Naive thymus-derived CD4-positive, alpha-beta T cell (primary cell): Measurements from ENCODE around the gene CCDC181. TPM values are rescaled to one million over a fixed set of nuclear protein-coding genes. Genes with fewer than 3 reads are reported as not detected.

ENCODE experiments used
- ATAC-seq: fragments of 150-1000 bp; cut with Tn5 transposase; 2 replicates; pipeline ENCODE4 v1.10.0; 2021; ENCODE audit warnings: mild to moderate bottlenecking, moderate library complexity
- CTCF ChIA-PET: fragments of 350-600 bp; sonication (Branson Sonifier 250); formaldehyde crosslinking; loops from one replicate; lab custom pipeline; 2021; ENCODE audit warnings: antibody characterized with exemption; lab: Charles Lee
- POLR2A ChIA-PET: fragments of 350-600 bp; sonication (Branson Sonifier 250); formaldehyde crosslinking; loops from one replicate; lab custom pipeline; 2021; ENCODE audit warnings: antibody characterized with exemption, inconsistent platforms; lab: Charles Lee
- DNase-seq, 9 donors: peaks; one replicate each; pipeline versions ENCODE4 v3.0.0 to v3.0.0-alpha.2; 2020 to 2022; ENCODE audit warnings: mixed read lengths in 1 of 9
- H3K27ac ChIP-seq: one replicate; pipeline ENCODE4 v1.7.0; 2013; ENCODE audit warnings: mild to moderate bottlenecking, low read depth, low read length, moderate library complexity
- H3K27me3 ChIP-seq, 2 donors: one replicate each; pipeline ENCODE4 v1.7.0; 2013; ENCODE audit warnings: low read length in 2 of 2, mild to moderate bottlenecking in 2 of 2, moderate library complexity in 2 of 2; ENCODE audit not compliant: control insufficient read depth in 2 of 2, insufficient read depth in 2 of 2
- H3K36me3 ChIP-seq, 3 experiments: 1 replicate in 2 of 3; 2 replicates in 1 of 3; pipeline ENCODE4 v1.7.0; 2013; ENCODE audit warnings: low read length in 3 of 3, mild to moderate bottlenecking in 3 of 3, moderate library complexity in 1 of 3; ENCODE audit not compliant: insufficient read depth in 3 of 3, control insufficient read depth in 2 of 3
- H3K4me1 ChIP-seq, 2 donors: one replicate each; pipeline ENCODE4 v1.7.0; 2013; ENCODE audit warnings: low read length in 2 of 2, mild to moderate bottlenecking in 2 of 2, moderate library complexity in 1 of 2; ENCODE audit not compliant: control insufficient read depth in 2 of 2, insufficient read depth in 2 of 2
- H3K4me3 ChIP-seq: 2 replicates; pipeline ENCODE4 v1.7.0; 2013; ENCODE audit warnings: mild to moderate bottlenecking, low read length
- H3K9me3 ChIP-seq, 3 experiments: 1 replicate in 2 of 3; 2 replicates in 1 of 3; pipeline ENCODE4 v1.7.0; 2013; ENCODE audit warnings: low read length in 3 of 3; ENCODE audit not compliant: control insufficient read depth in 2 of 3
- H3K27ac Mint-ChIP-seq, 9 donors: one replicate each; pipeline ENCODE4 v1.8.0; 2020 to 2022; ENCODE audit warnings: mixed read lengths in 9 of 9, mild to moderate bottlenecking in 8 of 9, moderate library complexity in 5 of 9, inconsistent platforms in 2 of 9
- H3K27me3 Mint-ChIP-seq, 5 donors: one replicate each; pipeline ENCODE4 v1.8.0; 2021 to 2022; ENCODE audit warnings: mixed read lengths in 5 of 5, mild to moderate bottlenecking in 1 of 5
- H3K36me3 Mint-ChIP-seq, 5 donors: one replicate each; pipeline ENCODE4 v1.8.0; 2020 to 2022; ENCODE audit warnings: mixed read lengths in 5 of 5, mild to moderate bottlenecking in 3 of 5, inconsistent platforms in 1 of 5
- H3K4me1 Mint-ChIP-seq, 7 donors: one replicate each; pipeline ENCODE4 v1.8.0; 2020 to 2022; ENCODE audit warnings: mixed read lengths in 7 of 7, mild to moderate bottlenecking in 3 of 7, inconsistent platforms in 1 of 7
- H3K4me3 Mint-ChIP-seq, 10 donors: one replicate each; pipeline ENCODE4 v1.8.0; 2020 to 2022; ENCODE audit warnings: mild to moderate bottlenecking in 10 of 10, mixed read lengths in 10 of 10, moderate library complexity in 6 of 10, inconsistent platforms in 2 of 10
- H3K9me3 Mint-ChIP-seq, 11 donors: one replicate each; pipeline ENCODE4 v1.8.0; 2020 to 2022; ENCODE audit warnings: mixed read lengths in 11 of 11, mild to moderate bottlenecking in 4 of 11, inconsistent platforms in 1 of 11, moderate library complexity in 1 of 11
- intact Hi-C, 2 donors: fragments of 100-400 bp; cut with micrococcal nuclease; formaldehyde crosslinking; loops; one replicate each; pipeline ENCODE4 v1.15.1; 2023
- polyA plus RNA-seq, 2 donors: library from polyadenylated mRNA; unstranded; fragments of 300-500 nt; fragmentation: Illumina TruSeq; gene quantifications; one replicate each; pipeline ENCODE4 v1.2.3, GENCODE V29; 2021
- total RNA-seq, 6 experiments: library from RNA in 5 of 6; stranded (reverse) in 5 of 6; gene quantifications; 1 replicate in 5 of 6; 2 replicates in 1 of 6; pipeline ENCODE4 v1.2.3 and lab custom pipeline; 2021 to 2026

Gene CCDC181
- total and polyA plus RNA-seq, 7 experiments from 2014 or later: not detected

DNA sequence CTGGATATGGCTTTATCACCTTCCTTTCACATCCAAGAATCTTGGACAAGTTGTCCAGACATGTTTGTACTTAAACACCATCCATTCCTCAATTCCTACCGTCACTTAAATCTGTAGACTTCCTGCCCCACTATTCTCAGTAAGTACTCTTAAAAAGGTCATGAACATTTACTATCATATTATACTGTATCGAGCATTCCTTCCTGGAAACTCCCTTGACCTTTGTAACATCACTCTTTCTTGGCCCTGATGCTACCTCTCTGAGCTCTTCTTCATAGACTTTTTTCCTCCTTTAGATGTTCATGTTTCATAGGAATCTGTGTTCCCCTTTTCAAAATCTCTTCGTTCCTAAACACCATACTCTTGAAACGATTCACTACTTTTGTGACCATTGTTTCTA, 43.8 kb downstream of the CCDC181 start:
- POLR2A ChIA-PET: no interaction called here
- Mint-ChIP-seq H3K27ac (no peak overlapping the region), H3K4me1 (peaks cover 0 to 5% (median 2%) of the 10 kb centered on the region in 7 donors), H3K27me3 (no peaks in the 10 kb centered on the region), H3K4me3 (no peak overlapping the region), H3K36me3 (peaks cover 17 to 49% (median 28%) of the 10 kb centered on the region in 5 donors), H3K9me3 (no peaks in the 10 kb centered on the region)
- no peak for ATAC-seq
- CTCF ChIA-PET: no interaction called here
- Histone ChIP-seq H3K4me3 (no peak overlapping the region), H3K4me1 (no peaks in the 10 kb centered on the region), H3K27me3 (no peaks in the 10 kb centered on the region), H3K36me3 (peaks cover 12 to 64% (median 16%) of the 10 kb centered on the region in 3 experiments), H3K27ac (no peak overlapping the region), H3K9me3 (no peaks in the 10 kb centered on the region)
- intact Hi-C loops: no loop called here
- DNase-seq: no peak

GRCh38 chr1:169381162-169381561, 46.1 kb downstream of the CCDC181 start:
- Mint-ChIP-seq H3K4me3 (no peak overlapping the region), H3K27ac (peak overlapping the region in 2 of 9 donors; percentile 4 to 11), H3K9me3 (no peaks in the 10 kb centered on the region), H3K4me1 (peaks cover 0 to 13% (median 2%) of the 10 kb centered on the region in 7 donors), H3K36me3 (peaks cover 14 to 52% (median 31%) of the 10 kb centered on the region in 5 donors), H3K27me3 (no peaks in the 10 kb centered on the region)
- peaks cover 16 to 72% (median 18%) of the 10 kb centered on the region in 3 experiments for H3K36me3 ChIP-seq
- no peaks in the 10 kb centered on the region for H3K9me3 ChIP-seq
- H3K27me3 ChIP-seq: no peaks in the 10 kb centered on the region
- H3K4me1 ChIP-seq: no peaks in the 10 kb centered on the region
- intact Hi-C loops: no loop called here
- no peak overlapping the region for H3K27ac ChIP-seq
- no peak overlapping the region for H3K4me3 ChIP-seq
- no peak for ATAC-seq
- POLR2A ChIA-PET: no interaction called here
- CTCF ChIA-PET: no interaction called here
- DNase-seq: no peak

- peak in 4 of 9 donors; percentile 19 to 49 (median 24) for DNase-seq
- ChIA-PET POLR2A (no interaction called here), CTCF (no interaction called here)
- H3K4me1 Mint-ChIP-seq: peaks cover 12 to 34% (median 26%) of the 10 kb centered on the region in 7 donors
- H3K4me3 ChIP-seq: no peak overlapping the region
- no peak for ATAC-seq
- no peaks in the 10 kb centered on the region for H3K9me3 ChIP-seq
- H3K27ac ChIP-seq: peak overlapping the region; percentile 27
- H3K36me3 ChIP-seq: peaks cover 0 to 11% (median 0%) of the 10 kb centered on the region in 3 experiments
- peak overlapping the region in 3 of 9 donors; percentile 38 to 72 (median 42) for H3K27ac Mint-ChIP-seq
- no peaks in the 10 kb centered on the region for H3K27me3 ChIP-seq
- H3K4me1 ChIP-seq: peaks cover 4 to 14% of the 10 kb centered on the region in 2 donors
- intact Hi-C loops: loop anchor here in 1 of 2 donors (5.0 kb wide), 1 partner anchor 216 kb away; the partner anchor contains the start of gene F5
- peak overlapping the region in 4 of 10 donors; percentile 23 to 76 (median 52) for H3K4me3 Mint-ChIP-seq
- H3K36me3 Mint-ChIP-seq: peaks cover 2 to 25% (median 21%) of the 10 kb centered on the region in 5 donors
- no peaks in the 10 kb centered on the region for H3K27me3 Mint-ChIP-seq
- no peaks in the 10 kb centered on the region for H3K9me3 Mint-ChIP-seq
Measured at GRCh38 chr1:169371404-169371803, 55.9 kb downstream of the CCDC181 start.

DNA sequence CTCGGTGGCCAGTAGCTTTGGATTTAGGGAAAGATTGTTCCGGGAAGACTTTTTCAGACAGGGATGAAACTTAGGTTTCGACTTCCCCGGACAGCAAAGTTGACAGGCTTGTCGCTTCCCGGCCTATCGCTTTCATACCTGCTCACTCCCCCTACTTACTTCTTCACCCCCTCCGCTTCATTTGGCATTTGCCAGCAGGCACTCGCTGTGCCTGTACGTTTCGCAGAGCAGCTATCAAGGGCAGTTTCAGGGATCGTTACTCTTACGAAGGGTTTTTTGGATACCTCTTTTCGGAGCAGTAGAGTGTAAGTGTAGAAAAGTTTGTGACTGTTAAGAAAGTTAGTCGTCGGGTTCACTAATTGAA, 58.9 kb downstream of the CCDC181 start:
- Histone ChIP-seq H3K9me3 (no peaks in the 10 kb centered on the region), H3K27ac (peak overlapping the region; percentile 85), H3K4me3 (peak overlapping the region; percentile 87), H3K27me3 (no peaks in the 10 kb centered on the region), H3K36me3 (peaks cover 0 to 5% (median 0%) of the 10 kb centered on the region in 3 experiments), H3K4me1 (peaks cover 4 to 14% of the 10 kb centered on the region in 2 donors)
- H3K9me3 Mint-ChIP-seq: peaks cover 0 to 5% (median 0%) of the 10 kb centered on the region in 11 donors
- ATAC-seq (no peak), DNase-seq (peak in 7 of 9 donors; percentile 7 to 45 (median 22))
- H3K27ac Mint-ChIP-seq: no peak overlapping the region
- peaks cover 0 to 35% (median 16%) of the 10 kb centered on the region in 5 donors for H3K36me3 Mint-ChIP-seq
- no peaks in the 10 kb centered on the region for H3K27me3 Mint-ChIP-seq
- CTCF ChIA-PET: interaction anchor here (0.5 to 1.5 kb wide), 4 partner anchors 20 to 928 kb away, joined by 3 read pairs; no protein-coding TSS in a partner anchor
- peaks cover 21 to 46% (median 33%) of the 10 kb centered on the region in 7 donors for H3K4me1 Mint-ChIP-seq
- H3K4me3 Mint-ChIP-seq: no peak overlapping the region
- POLR2A ChIA-PET: interaction anchor here (0.9 to 1.3 kb wide), 5 partner anchors 18 to 1025 kb away, joined by 4 to 7 read pairs (median 5); partner anchors contain the start of gene SCYL3
- intact Hi-C loops: loop anchor here (1.0 to 10.0 kb wide), 17 partner anchors 58 to 1946 kb away; partner anchors contain the start of genes ATP1B1 (in 1 of the 2), CCDC181 (in 1 of the 2), FMO4 (in 1 of the 2) and GORAB (in 1 of the 2)

DNA sequence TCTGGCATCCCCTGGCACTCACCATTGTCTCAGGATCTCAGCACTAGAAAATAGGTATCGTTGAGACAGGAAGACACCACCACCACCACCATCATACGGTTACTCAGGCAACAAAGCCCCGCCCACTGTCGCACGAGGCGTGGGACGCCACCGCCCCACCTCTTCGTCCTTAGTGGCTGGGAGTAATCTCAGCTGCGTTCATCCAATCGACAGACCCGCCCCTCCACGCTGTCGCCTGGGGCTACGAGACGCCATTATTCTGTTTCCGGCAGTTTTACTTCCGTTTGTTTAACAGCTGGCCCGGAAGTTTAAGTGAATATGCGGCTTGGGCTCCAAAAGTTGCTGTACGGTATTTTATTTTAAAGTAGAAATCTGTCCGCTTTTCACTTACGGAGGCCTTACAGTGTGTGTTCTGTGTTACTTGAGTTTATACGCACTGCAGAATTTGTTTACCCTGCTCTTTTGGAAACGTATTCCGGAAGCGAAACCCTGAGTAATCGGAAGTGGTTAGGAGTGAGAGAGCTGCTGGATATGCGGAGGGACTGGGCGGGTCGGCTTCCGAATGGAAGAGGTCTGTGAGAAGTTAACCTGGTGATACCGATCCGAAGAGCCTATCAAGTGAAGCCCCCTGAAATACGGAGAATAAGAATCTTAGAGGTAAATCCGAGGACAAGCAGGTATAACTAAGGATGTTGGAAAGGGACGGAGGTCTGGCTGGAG, 59.4 kb downstream of the CCDC181 start, which contains the start of the genes BLZF1 and NME7:
TSS of gene BLZF1 (plus strand) at position 510 of the 720 bp plus-strand sequence. CDS start 1,328 bp downstream, outside the sequence.
TSS of gene NME7 (minus strand) at position 112 of the 720 bp plus-strand sequence. CDS start at position 25, 87 bp downstream.
- peaks cover 0 to 5% (median 0%) of the 10 kb centered on the region in 3 experiments for H3K36me3 ChIP-seq
- DNase-seq: peak; percentile 91 to 99 (median 98)
- Mint-ChIP-seq H3K27ac (peak within 1 kb of the TSS in 2 of 9 donors; percentile 73 to 78), H3K36me3 (peaks cover 0 to 31% (median 11%) of the 10 kb centered on the region in 5 donors), H3K4me1 (peaks cover 20 to 47% (median 29%) of the 10 kb centered on the region in 7 donors), H3K4me3 (peak within 1 kb of the TSS in 3 of 10 donors; percentile 19 to 72 (median 71)), H3K27me3 (no peaks in the 10 kb centered on the region), H3K9me3 (peaks cover 0 to 5% (median 0%) of the 10 kb centered on the region in 11 donors)
- H3K4me3 ChIP-seq: peak within 1 kb of the TSS; percentile 87
- H3K4me1 ChIP-seq: peaks cover 4 to 14% of the 10 kb centered on the region in 2 donors
- intact Hi-C loops: loop anchor here (1.0 to 10.0 kb wide), 27 partner anchors 59 to 1947 kb away; partner anchors contain the start of genes ATP1B1 (in 2 of the 2), KIFAP3 (in 2 of the 2), METTL18 (in 2 of the 2) and SELL (in 2 of the 2)
- CTCF ChIA-PET: interaction anchor here (0.5 to 1.5 kb wide), 4 partner anchors 19 to 927 kb away, joined by 3 read pairs; no protein-coding TSS in a partner anchor
- POLR2A ChIA-PET: interaction anchor here (0.7 to 1.3 kb wide), 6 partner anchors 17 to 1025 kb away, joined by 3 to 7 read pairs (median 5); partner anchors contain the start of gene SCYL3
- H3K9me3 ChIP-seq: no peaks in the 10 kb centered on the region
- H3K27ac ChIP-seq: peak within 1 kb of the TSS; percentile 85
- ATAC-seq: peak; percentile 99
- H3K27me3 ChIP-seq: no peaks in the 10 kb centered on the region
